Renal pelvis (tissue), 4 donors: ENCODE results near the gene TTN. TPM values are rescaled to one million over a fixed set of nuclear protein-coding genes. Genes with fewer than 3 reads are reported as not detected.
A peak's percentile ranks its signal among the peaks of the same experiment; 100 is the strongest.
"Not testable (repeated sequence)": the region's sequence is repeated elsewhere in the genome, so short reads cannot be mapped to it uniquely, and the experiment has no call there.

Experiments
- DNase-seq: peaks from one replicate; pipeline ENCODE4 v3.0.0-alpha.2; 2013
- polyA plus RNA-seq, 3 donors: library from polyadenylated mRNA; unstranded; fragments of 120-200 nt; gene quantifications; one replicate each; pipeline ENCODE4 v1.2.1, GENCODE V29; 2013; ENCODE audit not compliant: insufficient read length in 3 of 3

TTN gene
- polyA plus RNA-seq, 3 donors, result 1.1 to 1.3 (median 1.2) TPM

DNA sequence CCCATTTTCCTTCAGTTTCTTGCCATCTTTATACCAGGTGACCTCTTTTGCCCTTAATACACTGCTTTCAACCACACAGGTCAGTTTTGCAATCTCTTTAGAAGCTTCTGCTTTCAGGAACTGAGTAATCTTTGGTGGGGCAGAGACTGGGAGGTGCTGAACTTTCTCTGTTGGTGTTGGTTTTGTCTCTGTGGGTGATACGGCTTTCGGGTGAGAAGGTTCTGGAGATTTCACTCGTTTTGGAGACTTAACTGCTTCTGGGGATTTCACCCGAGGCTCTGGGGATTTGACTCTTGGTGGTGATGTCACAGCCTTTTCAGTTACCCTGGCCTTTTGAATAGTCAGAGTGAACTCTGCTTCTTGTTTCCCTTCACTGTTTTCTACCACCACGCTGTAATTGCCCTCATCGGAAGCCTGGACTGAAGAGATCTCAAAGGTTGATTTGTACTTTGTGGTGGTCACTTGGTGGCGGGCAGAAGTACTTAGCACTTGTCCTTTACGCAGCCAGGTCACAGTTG is 276.5 kb downstream of the TTN start:
- no peak for DNase-seq

DNA sequence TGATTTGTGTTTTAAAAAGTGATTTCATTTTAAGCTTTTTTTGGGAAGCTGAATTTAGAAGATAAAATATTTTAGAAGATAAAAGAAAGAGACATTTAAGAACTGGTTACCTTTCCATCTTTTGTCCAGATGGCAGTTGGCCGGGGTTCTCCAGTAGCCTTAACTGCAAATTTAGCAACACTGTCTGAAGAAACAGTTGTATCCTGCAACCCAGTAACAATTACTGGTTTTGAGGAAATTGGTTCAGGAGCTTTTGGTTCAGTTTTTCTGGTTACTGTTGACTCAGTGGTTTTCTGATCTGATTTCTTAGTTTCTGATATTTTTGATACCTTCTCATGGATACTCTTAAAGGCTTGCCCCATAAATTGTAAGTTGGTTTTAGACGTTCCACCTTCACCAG is 277.1 kb downstream of the TTN start:
- DNase-seq, result no peak

DNA sequence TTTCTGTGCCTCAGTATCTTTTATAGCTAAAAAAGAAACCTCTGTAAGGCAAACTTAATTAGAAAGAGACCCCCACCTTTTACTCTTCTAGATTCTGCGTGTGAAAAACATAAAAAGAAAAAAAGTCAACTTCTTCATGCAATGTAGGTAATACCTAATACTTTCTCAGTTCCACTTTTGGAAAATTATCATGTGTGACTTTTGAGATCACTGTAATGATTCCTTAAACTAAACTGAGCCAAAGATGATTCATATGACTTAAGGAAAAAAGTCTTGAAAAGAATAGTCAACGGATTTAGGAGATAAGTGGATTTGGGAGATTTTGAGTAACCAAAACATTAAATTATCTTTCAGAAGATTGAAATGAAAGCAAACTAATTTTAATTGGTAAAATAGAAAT is 278.0 kb downstream of the TTN start:
- no peak for DNase-seq

DNA sequence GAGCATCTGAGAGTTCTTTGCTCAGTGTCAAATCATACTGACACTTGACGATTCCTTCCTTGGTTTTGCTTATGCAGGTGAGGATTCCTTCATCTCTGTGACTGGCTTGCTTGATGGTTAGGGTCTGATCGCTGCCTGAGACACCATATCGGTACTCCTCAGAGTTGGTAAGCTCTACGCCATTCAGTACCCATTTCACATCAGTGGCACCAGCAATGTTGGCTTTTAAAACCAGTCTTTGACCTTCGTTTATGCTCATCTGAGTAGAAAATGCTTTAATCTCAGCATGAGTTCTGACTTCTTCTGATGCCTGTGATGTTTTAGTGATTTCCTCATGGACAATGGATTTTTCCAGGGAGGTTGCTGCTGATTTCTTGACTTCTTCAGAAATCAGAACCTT is 278.6 kb downstream of the TTN start:
- DNase-seq, result no peak

DNA sequence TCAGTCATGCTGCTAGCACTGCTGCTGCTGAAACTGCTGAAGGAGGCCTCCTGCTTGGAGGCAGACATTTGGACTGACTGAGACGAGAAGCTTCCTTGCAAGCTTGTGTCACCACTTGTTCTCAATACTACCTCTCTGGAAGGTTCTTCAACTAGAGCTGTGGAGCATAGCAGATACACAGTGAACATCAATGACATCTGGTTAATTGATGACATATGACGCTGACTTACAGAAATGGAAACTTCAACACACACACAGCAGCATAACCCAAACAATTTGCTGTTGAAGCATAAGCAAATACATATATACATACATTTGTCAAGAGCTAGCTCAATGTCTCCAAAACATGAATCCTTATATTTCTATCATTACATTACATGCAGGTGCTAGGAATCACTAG is 279.6 kb downstream of the TTN start:
- no peak for DNase-seq

DNA sequence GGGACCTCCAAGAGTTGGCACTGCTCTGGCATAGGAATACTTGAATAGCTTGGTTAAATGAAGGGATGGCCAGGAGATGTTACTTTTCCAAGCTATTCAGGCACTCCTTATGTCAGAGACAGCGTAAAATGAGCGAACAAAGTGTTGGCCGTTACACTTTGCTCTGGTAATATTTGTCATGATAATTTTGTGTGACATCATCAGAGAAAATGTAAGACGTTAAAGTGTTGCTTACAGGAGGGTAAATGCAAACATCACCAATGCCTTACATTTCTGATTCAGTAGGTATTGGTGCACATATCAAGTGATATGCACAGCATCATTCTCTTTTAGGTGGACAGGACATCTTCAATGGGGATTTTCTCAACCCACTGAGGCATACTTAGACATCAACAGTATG is 281.0 kb downstream of the TTN start:
- no peak for DNase-seq

DNA sequence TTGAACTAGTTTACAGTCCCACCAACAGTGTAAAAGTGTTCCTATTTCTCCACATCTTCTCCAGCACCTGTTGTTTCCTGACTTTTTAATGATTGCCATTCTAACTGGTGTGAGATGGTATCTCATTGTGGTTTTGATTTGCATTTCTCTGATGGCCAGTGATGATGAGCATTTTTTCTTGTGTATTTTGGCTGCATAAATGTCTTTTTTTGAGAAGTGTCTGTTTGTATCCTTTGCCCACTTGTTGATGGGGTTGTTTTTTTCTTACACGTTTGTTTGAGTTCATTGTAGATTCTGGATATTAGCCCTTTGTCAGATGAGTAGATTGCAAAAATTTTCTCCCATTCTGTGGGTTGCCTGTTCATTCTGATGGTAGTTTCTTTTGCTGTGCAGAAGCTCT is 281.8 kb downstream of the TTN start:
- DNase-seq, result not testable (repeated sequence)

DNA sequence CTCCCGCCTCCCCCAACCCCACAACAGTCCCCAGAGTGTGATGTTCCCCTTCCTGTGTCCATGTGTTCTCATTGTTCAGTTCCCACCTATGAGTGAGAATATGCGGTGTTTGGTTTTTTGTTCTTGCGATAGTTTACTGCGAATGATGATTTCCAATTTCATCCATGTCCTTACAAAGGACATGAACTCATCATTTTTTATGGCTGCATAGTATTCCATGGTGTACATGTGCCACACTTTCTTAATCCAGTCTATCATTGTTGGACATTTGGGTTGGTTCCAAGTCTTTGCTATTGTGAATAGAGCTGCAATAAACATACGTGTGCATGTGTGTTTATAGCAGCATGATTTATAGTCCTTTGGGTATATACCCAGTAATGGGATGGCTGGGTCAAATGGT is 282.2 kb downstream of the TTN start:
- not testable (repeated sequence) for DNase-seq

DNA sequence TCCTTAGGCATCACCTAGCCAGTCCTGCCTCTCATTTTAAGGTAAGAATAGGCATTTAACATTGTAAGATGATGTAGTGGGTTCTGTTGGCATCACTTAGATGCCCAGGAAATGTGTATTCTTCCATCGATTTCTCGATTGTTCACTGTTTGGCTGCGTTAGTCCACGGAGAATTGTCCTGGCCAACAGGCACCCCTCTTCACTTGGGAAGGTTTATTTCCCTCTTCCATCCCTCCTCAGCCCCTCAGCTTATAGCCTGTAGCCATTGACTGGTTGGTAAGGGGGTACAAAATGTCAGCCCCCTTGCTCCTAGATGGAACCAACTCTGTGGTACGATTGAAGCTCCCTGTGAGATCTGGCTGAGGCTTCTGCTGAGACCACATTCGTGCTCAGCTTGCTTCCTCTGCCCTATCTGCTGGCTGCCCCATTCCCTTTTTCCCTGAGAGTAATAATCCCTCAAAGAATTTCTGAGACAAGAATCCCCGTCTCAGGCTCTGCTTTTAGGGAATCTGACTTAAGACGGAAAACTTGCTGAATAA is 283.6 kb downstream of the TTN start:
- DNase-seq, result no peak

DNA sequence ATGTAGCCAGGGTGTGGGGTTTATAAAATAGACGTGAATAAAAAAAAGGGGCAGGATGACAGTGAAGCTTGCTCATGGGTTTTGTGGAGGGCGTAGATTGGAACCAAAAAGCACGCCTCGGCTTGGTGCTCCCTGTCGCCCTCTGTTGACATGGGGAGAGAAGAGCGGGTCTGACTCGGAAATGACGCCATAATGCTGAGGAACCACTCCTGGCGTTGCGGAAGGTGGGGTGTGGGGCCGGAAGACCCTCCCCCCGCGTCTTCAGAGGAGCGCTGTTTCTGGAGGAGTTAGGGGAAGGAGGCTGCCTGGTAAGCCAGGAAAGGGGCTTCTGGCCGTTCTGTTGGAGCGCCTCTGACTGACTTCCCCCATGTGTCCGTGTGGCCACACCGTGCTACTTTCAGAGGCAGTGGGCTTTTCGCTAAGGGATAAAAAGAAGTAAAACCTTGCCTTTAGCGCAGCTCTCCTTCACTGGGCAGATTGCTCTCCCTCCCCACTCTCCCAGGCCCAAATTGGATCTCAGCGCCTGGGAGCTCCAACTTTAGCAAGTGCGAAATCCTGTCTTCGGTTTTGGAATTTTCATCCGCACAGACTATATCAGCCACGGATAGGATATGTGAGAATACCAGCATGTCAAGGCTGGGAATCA is 284.1 kb downstream of the TTN start:
- DNase-seq, result peak; percentile 82

DNA sequence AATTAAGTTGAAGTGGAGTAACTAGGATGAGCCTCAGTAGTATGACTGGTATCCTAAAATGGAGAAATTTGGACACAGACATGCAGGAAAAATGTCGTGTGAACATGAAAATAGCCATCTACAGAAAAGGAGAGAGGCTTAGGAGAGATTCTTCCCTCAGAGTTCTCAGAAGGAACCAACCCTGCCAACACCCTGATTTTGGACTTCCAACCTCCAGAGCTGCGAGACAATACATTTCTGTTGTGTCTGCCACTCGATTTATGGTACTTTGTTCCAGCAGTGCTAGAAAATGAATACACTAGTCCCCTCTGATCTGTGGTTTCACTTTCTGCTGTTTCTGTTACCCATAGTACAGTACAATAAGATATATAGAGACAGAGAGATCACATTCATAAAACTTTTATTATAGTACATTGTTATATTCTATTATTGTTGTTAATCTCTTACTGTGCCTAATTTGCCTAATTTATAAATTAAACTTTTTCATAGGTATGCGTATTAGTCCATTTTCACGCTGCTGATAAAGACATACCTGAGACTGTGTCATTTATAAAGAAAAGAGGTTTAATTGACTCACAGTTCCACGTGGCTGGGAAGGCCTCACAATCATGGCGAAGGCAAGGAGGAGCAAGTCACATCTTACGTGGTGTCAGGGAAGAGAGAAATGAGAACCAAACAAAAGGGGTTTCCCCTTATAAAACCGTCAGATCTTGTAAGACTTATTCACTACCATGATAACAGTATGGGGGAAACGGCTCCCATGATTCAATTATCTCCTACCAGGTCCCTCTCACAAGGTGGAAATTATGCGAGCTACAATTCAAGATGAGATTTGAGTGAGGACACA is 285.7 kb downstream of the TTN start:
- no peak for DNase-seq

DNA sequence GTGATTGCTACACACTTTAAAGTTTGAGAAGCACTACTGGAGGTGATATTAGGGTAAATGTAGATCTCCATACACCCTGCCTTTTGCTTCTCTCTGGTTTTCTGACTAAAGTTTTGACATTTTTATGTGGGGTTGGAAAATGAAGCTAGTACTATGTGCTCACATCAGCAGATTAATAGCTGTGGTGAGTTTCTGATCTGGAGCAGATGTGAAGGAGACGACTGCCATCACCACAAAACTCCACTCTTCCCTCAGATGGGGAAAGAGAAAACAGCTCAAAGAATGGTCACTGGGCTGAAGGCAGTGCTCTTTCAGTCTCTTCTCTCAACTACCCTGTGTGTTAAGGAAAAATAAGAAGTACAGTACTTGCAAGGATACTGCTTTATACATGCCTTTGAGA is 289.7 kb downstream of the TTN start:
- DNase-seq, result no peak

DNA sequence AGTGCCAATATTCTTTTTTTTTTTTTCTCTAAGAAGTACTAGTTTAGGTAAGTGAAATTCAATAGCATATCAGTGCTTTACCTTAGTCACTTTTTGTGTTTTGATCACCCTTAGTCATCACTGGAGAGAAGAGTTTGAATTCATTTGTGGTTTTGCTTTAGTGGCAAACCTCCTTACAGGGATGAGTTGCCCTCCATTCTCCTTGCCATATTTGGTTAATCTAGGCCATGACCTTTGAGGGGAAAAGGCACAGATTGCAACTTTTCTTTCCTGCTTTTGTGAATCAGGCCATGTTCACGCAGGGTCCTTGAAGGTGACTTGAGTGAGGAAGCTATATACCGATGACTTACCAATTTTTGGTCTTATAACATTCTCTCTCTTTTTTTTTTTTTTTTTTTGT is 292.6 kb downstream of the TTN start:
- DNase-seq, result no peak

DNA sequence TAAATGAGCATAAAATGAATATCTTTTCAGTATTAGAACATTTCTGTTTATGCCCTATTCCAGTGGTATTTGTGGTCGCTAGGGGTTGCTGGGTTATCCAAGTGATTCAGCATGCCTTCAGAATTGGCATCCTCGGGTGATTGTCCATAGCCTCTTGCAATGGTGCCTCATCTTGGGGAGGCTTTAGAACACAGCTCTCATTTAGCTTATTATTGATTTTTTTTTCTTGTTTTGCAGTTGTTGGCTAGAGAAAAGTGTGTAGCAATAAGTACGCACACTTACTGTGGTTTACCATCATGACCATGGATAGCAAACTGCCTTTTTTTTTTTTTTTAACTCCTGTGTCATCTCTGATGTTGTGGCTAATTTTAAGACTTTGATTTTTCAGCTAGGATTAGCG is 293.3 kb downstream of the TTN start:
- no peak for DNase-seq

DNA sequence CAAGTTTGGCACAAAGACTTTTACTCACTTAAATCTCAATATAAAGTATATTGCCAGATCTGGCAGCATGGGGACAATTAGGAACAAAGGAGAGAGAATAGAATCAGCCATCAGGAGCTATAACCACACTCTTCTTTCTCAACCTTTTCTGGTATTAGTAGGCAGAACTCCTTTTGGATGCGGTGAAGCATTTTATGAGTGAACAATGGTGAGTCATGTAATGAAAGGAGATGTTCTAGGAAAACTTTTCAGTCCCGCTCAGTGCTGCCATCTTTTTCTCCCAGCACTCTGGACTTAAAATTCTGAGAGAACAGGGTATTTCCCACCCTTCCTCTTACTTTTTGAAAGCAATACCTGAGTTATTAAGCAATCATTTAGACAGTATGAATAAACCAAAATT is 294.7 kb downstream of the TTN start:
- DNase-seq, result no peak

DNA sequence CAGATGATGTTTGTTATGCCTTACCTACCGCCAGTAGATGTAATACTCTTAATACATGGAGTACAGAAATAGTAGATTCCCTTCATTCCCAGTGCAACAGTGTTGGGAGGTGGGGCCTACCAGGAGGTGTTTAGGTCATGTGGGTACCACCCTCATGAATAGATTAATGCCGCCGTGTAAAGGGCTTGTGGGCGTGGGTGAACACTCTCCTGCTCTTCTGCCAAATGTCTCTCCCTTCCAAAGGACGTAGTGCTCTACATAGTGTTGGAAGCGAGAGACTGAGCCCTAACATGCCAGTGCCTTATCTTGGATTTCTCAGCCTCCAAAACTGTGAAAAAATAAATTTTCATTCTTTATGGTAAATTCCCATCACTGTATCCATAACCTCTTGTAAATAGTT is 296.8 kb downstream of the TTN start:
- DNase-seq, result no peak

DNA sequence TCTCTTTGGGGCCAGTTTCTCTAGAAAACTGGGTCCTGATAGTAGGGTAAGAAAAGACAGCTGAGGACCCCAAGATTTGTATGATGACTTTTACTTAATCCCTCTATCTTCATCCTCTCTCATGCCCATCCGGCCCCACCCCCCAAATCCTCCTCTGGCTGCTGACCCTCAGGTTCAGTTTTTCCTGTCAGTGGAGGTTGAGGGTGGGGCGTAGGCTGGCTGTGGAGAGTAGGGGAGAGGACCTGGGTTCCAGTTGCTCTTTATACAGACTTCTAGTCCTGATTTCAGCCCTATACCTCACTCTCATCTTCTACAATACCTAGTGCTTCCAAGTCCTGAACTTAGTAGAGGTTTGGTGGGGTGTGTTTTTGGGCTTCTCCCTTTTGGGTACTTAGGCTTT is 298.6 kb downstream of the TTN start:
- DNase-seq, result no peak

DNA sequence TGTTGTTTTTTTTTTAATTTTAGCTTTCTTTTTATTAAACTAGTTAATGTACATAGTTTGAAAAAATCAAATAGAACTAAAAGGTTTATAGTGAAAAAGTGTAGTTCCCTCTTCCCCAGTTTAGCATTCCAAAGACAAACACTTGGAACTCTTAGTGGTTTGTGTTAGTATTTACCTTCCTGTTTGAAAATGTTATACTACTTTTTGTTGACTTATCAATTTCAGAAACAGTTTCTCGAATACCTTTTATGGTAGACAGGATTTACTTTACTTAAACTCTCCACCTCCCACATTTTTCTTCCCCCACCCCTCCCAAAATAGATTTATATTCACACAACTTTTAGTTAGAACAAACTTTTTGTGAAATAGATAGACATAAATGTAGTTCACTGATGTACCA is 300.3 kb downstream of the TTN start:
- DNase-seq, result no peak

DNA sequence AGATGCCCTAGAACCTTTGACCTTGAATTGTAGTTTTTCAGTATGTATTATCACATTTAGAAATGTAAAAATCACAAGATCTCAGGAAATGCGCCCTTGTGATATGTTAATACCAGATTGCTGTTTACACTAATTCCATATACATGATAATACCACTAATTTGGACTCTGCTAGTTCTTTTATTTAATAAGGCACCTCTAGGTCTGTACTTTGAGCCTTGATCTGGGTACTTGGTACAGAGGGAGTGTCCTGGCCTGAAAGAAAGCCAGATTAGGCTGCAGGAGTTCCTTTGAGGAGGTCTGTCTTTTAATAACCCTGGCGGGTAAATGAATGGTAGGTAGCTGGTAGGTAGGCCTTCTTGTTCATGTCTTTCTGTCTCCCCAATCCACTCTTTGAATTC is 300.7 kb downstream of the TTN start:
- DNase-seq, result no peak

DNA sequence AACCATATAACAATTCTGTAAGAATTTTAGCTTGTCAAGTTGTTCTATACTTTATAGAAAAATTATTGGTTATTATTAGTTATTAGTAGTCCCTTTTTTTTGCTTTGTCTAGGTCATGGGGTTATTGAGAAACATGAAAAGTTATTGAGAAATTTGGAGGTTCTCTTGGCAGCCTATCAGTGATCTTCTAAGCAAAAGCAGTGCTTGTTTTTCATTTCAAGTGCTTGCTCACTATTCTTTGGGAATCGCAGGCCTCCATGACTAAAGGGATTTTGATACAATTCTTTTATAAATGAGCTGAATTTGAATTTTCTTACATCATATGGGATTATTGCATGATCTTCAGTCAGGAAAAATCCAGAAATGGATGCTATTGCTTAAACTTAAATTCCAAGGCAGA is 301.1 kb downstream of the TTN start:
- no peak for DNase-seq

DNA sequence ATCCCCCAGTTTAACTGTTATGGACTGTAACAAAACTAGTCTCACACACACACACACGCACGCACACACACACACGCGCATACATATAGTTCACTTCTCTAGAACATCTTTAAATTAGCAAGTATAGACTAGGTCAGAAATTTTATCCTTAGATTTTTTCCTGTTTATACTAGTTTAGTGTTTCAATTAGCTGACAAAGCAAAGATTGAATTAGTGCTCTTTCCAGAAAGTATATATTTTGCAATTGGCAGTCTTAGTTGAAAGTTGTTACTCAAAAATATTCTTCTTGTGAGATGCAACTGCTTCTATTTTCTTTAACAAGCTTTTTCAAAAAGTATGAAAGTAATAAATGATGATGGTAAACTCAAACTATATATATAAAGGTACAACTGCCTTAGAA is 304.5 kb downstream of the TTN start:
- DNase-seq, result no peak

DNA sequence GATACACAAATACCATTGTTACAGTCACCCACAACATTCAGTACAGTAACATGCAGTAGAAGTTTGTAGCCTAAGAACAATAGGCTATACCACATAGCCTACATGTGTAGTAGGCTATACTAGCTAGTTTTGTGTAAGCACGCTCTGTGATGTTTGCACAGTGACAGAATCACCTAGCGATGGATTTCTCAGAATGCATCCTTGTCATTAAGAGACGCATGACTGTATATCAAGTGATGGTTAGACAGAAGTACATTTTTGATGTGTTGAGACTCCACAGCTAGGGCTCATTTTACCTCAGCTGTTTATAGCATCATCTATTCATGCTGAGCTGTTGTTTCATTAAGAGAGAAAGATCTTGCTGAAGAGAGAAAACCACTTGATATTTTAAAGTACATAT is 307.6 kb downstream of the TTN start:
- DNase-seq, result no peak

DNA sequence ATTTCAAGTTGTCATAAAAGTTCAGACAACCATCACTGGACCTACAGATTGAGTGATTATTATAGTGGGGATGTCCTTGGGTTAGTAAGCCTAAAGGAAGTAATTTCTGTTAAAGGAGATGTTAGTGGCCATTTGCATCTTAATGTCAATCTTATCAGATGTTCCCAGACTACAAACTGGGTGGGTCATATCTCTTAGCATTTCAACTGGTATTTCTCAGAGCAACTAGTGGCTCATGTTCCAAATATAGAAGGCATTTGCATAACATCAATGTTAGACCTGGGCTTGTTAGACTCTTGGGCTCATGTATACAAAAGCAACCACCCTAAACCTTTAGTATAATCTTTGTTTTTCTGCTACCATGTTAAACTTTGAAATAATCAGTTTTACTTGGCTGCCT is 309.1 kb downstream of the TTN start:
- no peak for DNase-seq
